HG02610 (cell line): ENCODE results near the gene GRIA1.

ENCODE experiments used
- ATAC-seq: cut with Tn5 transposase; IDR thresholded peaks from one replicate; pipeline ENCODE4 v1.9.1; 2021; ENCODE audit warnings: mild to moderate bottlenecking, moderate library complexity; ENCODE audit not compliant: unreplicated experiment

GRIA1 gene

DNA sequence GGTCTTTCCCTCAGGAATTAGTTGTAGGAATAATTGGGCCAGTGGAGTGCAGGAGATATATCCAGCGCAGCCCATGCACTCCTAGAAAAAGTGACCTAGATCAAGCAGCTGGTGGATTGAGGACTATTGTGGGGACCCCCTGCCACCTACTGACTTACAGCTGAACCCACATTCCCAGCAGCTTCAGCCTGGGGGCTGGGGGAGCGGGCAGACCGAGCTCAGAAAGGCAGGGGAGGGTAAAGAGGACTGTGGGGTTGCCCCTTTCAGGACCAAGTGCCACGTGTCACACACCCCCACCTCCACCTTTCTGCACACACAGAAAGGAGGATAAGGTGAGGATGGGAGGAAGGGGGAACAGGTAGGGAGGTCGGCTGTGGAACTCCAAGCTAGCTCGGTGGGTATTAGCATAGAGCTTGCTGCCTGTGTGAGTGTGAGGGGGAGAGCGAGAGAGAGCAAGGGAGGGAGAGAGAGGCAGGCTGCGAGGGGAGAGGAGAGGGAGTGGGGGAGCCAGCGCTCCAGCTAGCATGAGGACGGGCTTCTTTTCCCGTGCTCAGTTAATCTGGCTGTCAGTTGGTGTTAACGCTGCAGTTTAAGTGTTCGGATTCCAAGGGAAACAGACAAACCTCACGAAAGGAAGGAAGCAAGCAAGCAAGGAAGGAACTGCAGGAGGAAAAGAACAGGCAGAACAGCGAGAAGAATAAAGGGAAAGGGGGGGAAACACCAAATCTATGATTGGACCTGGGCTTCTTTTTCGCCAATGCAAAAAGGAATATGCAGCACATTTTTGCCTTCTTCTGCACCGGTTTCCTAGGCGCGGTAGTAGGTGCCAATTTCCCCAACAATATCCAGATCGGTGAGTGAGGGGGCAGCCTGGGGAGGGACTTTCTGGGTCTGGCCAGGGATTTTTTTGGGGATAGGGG, at the start of gene GRIA1:
Gene GRIA1 (plus strand): TSS at position 553 of the 920 bp plus-strand sequence.
- no peak for ATAC-seq

DNA sequence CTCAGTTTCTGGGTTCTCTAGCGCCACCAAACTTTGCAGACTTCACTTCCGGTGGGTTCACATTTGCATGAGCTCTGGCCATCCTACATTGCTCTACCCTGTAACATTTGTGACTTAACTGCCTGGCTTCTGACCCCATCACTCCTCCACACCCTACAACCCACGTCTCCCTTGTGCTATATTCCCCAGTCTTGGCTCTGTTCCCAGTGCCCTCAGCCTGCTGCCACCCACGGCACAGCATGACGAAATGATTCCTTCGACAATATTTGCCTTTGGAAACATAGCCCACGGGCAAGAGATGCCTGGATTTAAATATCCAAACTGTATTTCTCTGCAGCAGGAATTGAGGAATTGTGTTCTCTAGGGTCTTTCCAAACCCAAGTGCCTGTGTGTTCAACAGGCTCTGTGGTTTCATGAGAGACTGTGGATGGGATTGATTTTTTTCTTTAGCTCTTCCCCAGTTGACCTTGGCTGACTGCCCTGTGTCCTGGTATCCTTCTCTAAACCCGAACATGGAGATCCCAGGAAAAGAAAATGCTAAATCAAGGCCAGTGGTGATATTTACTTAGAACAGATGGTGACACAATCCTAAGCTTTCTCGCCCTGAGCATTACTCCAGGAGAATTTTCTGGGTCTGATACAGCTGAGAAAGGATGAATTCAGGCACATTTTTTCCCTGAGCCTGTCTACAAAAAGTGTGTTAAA, 44.4 kb upstream of the GRIA1 start:
- ATAC-seq = no peak

DNA sequence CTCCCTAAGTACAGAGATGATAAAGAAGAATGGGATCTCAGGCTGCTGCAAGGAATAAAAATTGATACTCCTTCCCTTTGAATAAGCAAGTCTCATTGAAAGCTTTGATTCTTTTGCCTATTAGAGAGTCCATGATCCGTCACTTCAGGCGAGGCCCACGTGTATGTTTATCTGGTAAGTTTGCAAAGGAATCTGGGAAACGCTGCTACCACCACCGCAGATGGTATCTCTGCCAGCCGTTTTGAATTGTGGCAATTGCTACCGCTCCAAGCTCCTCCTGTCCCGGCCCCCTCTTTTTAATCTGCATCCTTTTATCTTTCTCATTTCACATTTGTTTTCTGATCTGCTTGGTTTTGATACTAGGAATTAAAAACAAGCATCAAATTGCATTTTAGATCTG, 42.9 kb upstream of the GRIA1 start:
- ATAC-seq = no peak

DNA sequence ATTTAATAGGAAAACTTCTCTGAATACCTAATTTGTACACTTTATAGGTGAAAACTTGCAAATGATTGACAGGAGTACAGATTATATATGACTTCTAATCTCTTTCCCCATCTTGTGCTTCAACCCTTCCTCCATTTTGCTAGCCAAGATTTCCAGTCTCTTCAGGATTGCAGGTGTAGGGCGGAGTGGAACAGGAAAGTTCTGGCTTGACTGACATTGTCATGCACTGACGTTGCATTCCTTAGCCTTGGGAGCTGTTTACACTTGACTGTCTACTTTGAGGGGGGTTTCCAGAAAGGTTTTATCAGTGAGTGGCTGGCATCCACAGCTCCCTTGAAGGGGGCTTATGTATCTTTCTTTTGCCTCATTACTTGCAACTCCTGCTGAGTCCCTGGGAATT, 34.1 kb upstream of the GRIA1 start:
- no peak for ATAC-seq

DNA sequence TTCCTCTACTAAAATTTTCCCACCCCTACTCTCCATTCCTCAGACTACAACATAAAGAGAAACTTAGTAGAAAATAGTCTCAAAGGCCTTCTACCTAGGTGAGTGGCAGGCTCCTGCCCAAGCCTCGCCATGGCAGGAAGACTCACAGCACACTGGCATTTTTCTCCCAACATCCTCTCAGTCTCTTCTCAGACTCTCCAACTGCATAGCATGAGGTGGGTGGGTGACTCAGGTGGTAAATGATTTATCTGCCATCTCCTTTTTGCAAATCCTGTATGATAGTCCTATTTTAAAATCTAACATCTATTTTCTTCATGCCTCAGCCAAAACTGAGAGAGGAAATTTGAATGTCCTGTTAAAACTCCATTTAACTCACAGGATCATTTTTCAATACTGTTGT, 33.5 kb upstream of the GRIA1 start:
- ATAC-seq = no peak

DNA sequence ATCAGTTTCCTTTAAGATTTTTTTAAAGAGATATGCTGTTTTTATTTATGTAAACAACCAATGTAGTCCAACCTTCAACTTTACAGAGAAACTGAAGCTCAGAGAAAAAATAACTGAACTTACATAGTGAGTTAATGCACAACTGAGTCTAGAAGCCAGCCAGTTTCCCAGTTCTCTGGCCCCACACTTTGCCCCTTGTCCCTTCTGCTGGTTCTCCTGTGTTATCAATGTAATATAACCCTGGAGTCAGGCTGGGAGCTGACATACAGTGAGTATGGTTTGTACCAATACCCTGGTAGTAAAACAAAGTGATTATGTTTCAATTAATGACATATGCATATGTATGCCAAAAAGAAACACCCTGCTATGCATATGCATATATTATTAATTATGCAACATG, 32.2 kb upstream of the GRIA1 start:
- ATAC-seq = no peak

DNA sequence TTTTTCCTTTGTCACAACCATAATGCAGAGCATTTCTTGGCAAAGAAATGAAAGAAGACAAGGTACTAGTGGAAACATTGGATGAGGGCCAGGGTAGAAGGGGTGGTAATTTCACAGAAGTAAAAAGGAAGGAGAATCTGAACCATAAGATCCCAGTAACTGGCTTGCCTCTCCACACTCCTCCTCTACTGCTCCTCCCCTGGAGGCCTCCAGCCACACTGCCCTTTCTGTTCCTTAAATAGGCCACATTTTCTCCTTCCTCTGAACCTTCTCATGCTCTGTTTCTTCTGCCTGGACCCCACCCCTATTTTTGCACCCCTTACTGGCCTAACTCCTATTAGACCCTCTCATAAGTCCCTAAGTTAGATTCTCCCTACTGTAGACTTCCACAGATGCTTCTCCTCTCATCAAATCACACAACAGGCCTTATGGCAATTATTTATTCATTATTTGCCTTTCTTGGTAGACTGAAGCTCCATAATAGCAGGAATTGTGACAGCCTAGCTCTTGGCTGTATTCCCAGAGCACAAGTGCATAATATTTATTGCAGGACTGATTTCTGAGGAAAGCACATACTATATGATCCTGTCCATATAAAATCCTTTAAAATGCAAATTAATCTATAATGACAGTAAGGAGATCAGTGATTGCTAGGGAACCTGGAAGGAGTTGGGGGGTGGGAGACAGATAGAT, 31.3 kb upstream of the GRIA1 start:
- no peak for ATAC-seq

DNA sequence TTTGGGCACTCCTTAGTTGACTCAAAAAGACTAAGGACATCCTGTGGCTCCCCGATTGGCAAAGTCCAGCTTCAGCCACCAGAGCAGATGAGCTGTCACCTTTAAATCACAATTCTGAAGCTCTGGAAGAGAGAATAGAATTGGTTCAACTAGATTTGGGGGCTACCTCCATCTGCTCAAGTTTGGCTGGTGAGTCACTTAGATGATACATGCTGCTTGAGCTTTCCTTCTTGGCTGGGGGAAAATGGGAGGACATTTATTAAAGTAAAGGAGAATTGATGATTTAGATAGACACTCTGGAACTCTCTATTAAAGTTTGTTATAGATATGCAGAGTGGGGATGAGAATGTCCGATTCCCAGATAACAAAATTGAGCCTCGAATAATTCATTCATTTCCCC, 30.0 kb upstream of the GRIA1 start:
- ATAC-seq = no peak

DNA sequence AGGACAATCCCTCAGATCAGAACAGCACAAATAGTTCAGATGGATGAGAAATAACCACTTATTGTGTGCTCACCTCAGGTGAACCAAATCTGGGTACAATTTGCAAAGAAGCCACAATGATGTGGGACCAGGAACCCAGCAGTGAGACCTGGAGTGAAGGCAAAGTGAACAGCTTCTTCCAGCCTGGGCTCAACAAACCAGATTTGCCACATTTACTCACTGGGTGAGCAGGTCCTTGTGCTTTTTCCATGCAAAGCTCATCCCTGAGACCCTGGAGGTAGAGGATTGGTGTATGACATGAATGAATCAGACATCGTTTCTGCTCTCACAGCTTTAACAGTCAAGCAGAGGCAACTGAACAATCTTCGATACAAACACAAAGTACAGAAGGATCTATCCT, 29.1 kb upstream of the GRIA1 start:
- ATAC-seq = no peak

DNA sequence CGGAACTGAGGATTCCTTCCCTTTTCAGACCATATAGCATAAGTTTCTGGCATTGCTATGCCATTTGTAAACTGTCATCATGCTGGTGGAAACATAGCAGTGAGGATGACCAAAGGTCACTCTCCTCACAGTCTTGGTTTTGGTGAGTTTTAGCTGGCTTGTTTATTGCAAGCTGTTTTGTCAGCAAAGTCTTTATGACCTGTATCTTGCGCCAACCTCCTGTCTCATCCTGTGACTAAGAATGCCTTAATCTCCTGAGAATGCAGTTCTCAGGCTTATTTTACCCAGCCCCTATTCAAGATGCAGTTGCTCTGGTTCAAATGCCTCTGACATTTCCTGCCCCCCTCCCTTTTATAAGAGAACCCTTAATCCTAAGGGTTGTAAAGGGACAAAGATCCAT, 26.7 kb upstream of the GRIA1 start:
- ATAC-seq = no peak

DNA sequence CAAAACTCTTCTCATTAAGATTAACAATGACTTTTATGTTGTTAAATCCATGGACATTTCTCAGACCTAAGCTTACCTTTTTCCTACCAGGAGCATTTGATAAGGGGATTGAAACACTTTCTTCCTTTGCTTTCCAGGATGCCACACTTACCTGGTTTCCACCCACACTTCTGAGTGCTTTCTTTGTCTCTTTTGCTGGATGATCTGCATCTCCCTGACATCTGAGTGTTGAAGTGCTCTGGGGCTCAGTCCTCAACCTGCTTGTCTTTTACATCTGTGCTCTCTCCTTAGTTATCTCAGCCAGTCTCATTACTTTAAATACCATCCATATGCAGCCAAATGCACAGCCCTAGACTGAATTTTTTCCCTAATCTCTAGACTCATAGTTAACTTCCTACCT, 22.9 kb upstream of the GRIA1 start:
- ATAC-seq = no peak

DNA sequence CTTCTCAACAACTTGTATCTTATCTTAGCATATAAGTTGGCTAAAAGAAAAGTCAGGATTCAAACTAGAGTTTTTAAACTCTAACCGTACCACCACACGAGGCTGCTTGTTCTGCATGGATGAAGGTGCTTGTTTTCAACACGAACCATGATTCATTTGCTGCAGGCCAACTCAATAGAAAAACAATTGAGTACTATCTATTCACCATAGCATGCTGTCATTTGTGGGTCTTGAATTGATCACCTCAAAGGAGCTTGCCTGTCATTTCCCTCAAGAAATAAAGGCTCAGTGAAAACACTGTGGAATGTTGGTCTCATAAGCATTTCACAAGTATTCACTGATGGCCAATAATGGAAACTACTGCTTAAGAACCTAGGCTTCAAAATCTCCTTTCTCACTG, 21.0 kb upstream of the GRIA1 start:
- ATAC-seq = no peak

DNA sequence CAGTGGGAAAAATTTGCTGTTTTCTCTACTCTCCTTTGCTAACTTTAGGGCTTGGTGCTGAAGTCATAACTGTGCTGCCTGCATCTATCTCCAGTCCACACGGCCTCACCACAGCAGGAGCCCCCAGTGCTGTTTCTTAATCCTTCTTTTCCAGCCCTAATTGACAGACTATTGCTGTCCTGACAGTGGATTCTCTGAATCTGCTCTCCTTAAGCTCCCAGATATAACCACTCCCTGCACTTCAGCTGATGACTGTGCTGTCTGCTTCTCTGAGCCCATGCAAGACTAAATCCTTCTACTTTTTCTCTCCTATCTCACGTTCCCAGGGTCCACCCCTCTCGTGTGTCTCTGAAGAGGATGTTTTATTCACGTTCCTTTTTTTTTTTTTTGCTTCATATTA, 19.7 kb upstream of the GRIA1 start:
- no peak for ATAC-seq

DNA sequence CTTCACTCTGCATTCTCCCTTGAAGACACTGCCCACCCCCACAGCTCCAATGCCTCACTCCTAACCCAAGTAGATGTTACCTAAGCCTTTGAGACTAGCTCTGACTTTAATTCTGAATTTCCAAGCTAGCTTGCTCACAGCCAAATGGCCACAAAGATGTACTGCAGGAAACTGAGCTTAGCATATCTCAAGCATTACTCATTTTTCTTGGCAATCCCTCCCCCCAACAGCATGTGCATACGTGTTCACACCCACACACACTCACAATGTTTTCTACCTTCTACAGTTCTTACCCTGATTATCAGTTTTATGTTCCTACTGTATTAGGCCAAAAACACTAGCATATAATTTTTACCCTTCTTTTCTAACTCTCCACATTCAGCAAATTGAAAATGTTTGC, 13.7 kb upstream of the GRIA1 start:
- ATAC-seq = no peak

DNA sequence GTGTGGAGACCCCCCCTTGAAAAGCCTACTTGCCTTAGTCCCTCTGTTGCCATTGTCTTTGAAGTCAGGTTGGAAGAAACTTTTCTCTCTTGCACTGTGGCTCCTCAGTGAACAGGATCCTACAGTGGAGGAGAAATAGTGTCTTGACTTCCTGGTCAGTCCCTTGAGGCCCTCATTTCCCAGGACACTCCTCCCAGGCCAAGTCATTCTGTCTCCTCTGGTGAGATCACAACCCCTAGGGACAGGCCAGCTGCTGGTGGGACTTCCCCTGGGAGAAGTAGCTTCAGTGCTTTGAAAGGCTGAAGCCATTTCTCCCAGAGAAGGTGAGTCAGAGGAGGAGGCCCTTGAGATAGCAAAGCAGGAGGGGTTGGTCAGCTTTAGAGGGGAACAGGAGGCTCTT, 10.1 kb upstream of the GRIA1 start:
- ATAC-seq = peak; percentile 96

DNA sequence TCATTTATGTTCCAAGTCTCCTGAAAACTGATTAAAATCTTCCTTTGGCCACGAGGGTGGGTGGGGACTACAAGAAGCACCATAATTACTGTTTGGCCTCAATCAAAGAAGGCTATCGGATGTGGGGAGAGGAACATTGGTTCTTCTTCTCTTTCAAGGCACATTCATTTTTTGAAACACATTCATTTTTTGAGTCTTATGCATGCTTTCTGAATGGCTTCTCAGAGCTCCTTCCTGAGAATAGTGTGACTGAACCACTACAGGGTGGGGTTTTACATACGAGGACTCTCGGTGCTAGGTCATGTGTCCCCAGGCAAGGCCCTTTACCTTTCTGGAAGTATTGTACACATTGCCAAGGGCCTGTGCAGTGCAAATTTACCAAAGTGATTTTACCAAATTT, 7.0 kb upstream of the GRIA1 start:
- peak; percentile 38 for ATAC-seq

DNA sequence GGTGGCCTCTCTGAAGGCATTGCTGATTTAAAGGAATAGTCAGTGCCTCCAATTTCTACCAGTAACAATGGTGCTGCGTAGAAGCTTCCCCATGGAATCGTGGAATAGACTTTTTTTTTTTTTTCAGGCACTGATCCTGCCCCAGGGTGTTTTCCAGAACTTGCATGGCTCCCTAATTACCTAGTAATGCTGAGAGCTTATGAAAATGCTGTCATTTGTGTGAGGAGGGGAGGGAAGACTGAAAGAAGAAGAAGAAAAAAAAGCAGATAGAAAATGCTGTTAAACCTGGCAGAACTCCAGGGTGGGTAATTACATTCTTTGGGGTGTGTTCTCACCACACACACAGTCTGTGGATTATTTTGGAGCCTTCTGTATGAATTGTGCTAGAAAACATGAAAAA, 4.8 kb upstream of the GRIA1 start:
- no peak for ATAC-seq

DNA sequence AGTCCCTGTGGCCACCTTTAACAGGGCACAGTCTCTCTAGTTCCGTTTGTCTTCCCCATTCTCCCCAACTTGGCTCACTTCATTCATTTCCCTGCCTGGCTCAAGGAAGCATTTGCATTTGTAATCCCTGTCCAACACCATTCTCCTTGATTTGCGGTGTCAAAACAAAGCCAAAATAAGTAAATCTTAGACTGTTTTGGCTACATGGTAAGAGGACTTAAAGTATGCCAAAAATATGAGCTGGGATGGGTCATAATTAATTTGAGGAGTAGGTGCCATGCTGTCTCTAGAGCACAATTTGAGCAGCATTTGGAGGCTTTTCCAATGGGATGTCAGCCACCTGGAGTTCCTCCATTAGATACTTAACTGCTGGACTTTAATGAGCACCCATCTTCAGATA, 3.7 kb upstream of the GRIA1 start:
- no peak for ATAC-seq

DNA sequence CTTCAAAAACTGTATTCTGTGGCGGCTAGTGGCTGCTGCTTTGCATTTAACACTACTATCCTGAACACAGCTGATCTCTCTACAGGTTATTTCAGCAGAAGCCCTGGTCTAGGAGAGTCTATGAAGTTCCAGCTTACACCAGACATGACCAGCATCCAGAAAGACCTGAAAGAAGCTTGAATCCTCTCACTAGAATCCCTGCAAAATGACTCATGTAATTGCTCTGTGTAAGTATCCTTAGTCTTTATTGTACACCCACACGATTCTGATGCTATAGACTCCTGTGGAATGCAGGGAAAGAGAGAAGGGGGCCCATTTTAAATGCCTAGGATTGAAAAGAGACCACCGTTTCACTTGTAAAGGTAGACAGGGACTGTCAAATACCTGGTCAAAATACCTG, 859 bp upstream of the GRIA1 start:
- ATAC-seq = no peak

DNA sequence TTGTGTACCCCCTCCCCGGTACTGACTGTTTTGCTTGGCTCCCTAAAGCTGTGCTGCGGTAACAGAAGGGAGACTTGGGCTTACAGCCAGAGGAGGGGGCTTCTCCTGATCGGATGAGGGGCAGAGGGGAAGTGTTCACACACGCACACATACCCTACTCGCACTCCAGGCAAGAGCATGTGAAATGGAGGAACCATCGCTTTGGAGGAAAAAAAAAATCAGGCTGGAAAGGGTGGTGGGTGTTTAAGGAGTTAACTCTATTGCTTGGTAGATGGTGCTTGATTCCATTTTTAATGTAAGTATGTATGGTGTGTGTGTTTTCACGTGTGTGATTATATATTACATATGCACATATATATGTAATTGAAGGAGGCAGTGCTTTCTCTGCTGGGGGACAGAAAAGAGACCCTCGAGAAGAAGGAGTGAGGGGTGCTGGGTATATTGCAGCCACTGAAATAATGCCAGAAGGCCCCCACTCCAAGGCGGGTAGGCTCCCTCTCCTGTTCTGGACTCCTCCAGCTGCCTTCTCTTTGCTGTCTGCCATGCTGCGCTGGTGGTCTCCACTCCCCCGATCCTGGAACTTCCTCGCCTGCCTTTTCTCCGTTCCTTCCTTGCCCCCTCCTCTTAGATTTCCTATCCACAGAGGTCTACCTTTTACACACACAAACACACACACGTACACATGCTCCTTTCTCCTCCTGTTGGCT, 721 bp downstream of the GRIA1 start:
- ATAC-seq = no peak

DNA sequence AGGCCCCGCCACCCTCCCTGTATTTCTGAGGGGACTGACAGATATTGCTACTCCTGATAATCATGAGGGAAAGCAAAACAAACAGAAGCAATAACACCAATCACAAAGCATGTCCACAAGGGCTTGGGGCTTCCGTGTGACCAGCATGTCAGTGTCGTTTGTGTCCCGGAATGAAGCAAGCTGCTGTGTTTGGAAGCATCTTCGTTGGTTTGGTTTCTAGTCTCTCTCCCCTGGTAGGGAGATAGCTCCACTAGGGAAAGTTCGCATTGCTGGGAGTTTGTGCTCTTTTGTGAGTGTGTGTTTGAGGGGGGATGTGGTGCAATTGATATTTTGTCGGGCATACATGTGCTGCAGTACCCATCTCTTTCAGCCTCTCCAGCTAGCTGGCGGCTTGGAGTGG, 1.4 kb downstream of the GRIA1 start:
- ATAC-seq = no peak
